H54 (cell line): ENCODE measurements around the gene ADAM23.
"Not testable (repeated sequence)": the region's sequence is repeated elsewhere in the genome, so short reads cannot be mapped to it uniquely, and the experiment has no call there.

Source experiments
- DNase-seq: peaks from one replicate; pipeline ENCODE4 v3.0.0; 2011; ENCODE audit warnings: low spot score, mixed read lengths; ENCODE audit not compliant: insufficient read length
- FAIRE-seq: peaks from 3 replicates; lab custom pipeline; 2011; peaks lifted over from hg19 to GRCh38; lab: Jason Lieb, UNC
- POLR2A ChIP-seq: IDR thresholded peaks from 2 replicates; pipeline ENCODE4 v1.6.1; 2011; ENCODE audit warnings: low read depth, mild to moderate bottlenecking, low read length

The ADAM23 gene, protein sequence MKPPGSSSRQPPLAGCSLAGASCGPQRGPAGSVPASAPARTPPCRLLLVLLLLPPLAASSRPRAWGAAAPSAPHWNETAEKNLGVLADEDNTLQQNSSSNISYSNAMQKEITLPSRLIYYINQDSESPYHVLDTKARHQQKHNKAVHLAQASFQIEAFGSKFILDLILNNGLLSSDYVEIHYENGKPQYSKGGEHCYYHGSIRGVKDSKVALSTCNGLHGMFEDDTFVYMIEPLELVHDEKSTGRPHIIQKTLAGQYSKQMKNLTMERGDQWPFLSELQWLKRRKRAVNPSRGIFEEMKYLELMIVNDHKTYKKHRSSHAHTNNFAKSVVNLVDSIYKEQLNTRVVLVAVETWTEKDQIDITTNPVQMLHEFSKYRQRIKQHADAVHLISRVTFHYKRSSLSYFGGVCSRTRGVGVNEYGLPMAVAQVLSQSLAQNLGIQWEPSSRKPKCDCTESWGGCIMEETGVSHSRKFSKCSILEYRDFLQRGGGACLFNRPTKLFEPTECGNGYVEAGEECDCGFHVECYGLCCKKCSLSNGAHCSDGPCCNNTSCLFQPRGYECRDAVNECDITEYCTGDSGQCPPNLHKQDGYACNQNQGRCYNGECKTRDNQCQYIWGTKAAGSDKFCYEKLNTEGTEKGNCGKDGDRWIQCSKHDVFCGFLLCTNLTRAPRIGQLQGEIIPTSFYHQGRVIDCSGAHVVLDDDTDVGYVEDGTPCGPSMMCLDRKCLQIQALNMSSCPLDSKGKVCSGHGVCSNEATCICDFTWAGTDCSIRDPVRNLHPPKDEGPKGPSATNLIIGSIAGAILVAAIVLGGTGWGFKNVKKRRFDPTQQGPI

GRCh38 chr2:206442833-206443734 lies at the start of gene ADAM23:
Gene ADAM23 (plus strand): TSS chr2:206443532. CDS start chr2:206443867, 335 bp downstream.
- peak; percentile 73 for DNase-seq
- FAIRE-seq = peak; percentile 33
- TF ChIP-seq POLR2A = peak; percentile 51; the same call in 1 of the 2 replicates

DNA sequence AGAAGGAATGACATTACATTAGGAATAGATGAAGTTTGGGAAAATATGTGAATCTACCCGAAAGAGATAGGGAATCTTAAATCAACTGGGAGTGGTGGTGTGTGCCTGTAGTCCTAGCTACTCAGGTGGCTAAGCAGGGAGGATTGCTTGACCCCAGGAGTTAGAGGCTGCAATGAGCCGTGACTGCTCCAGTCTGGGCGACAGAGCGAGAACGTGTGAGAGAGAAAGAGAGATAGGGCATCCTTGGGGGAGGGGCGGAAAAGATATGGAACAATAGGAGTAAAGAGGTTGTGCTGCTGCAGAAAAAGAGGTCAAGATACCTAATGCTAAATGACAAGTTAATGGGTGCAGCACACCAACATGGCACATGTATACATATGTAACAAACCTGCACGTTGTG lies 47.1 kb upstream of the ADAM23 start:
- FAIRE-seq (no peak), DNase-seq (no peak)
- TF ChIP-seq POLR2A = no peak

DNA sequence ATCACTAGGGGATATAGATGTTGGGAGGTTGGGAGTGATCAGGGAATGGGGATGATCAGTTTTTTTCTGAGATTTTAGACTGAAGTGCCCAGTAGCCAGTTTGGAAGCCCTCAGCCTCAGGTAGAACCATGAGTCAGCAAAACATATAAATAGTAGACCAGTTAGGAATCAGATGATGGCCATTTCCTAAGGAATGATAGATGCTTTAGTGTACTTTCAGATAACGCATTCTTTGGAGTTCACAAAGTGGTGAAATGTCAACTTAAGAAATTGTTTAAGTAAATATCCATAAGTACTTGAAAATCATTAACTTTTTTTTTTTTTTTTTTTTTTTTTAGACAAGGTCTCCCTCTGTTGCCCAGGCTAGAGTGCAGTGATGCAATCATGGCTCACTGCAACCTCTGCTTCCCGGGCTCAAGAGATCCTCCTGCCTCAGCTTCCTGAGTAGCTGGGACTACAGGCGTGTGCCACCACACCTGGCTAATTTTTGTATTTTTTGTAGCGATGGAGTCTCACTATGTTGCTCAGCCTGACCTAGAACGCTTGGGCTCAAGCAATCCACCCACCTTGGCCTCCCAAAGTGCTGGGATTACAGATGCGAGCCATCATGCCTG lies 40.3 kb upstream of the ADAM23 start:
- not testable (repeated sequence) for FAIRE-seq, DNase-seq

- DNase-seq = no peak
- FAIRE-seq = no peak
- no peak for TF ChIP-seq POLR2A
Measured at GRCh38 chr2:206408323-206409320, 34.7 kb upstream of the ADAM23 start.

DNA sequence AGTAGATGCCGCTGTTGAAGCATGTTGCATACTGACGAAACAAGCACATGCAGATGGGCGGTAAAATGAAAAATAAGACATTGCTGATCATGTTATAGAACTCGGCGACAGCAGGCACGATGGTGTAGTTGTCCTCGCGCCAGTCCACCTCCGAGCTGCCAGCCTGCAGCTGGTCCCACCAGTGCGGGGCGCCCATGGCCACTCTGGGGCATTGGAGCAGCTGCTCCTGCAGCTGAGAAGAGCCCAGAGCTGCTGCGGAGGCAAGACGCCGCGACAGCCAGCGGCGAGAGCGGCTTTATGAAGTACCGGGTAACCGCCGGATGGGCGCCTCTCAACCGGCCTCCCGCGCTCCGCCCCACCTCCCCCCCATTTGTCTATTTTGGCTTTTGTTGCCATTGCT lies 32.6 kb upstream of the ADAM23 start:
- no peak for DNase-seq
- FAIRE-seq = no peak
- no peak for TF ChIP-seq POLR2A

GRCh38 chr2:206415618-206416243 lies 27.6 kb upstream of the ADAM23 start:
- TF ChIP-seq POLR2A = no peak
- DNase-seq = no peak
- FAIRE-seq = peak; percentile 11

GRCh38 chr2:206418968-206419367 lies 24.4 kb upstream of the ADAM23 start:
- DNase-seq (no peak), FAIRE-seq (no peak)
- TF ChIP-seq POLR2A = no peak

DNA sequence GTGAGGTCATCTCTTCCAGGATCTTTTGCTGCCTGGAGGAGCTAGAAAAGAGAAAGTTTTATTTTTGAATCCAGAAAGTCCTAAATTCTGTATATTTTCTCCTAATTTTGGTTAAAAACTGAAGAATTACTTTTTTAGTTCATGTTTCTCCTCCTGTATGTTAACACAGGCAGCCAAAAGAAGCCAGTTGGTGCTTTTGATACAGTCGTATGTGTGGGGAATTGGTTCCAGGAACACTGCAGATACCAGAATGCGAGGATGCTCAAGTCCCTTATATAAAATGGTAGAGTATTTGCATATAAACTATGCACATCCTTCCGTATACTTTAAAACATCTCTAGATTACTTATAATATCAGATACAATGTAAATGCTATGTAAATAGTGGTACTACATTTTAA lies 22.6 kb upstream of the ADAM23 start:
- no peak for TF ChIP-seq POLR2A
- DNase-seq (no peak), FAIRE-seq (no peak)

DNA sequence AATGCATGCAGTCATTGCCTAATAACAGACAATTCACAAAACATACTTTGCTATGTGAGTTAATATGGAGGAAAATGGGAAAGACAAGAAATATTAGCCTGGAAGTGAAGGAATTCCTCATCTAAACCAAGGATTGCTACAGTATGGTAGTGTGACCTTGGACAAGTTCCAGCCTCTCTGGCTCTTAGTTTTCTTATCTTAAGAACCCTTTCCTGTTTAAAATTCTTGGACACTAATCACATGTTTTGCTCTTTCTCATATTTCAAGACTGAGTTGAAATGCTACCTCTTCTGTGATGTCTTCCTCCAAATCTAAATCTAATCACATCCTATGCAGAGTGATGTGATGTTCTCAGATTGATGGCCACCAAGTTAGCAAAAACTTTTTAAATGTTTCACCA lies 20.8 kb upstream of the ADAM23 start:
- DNase-seq (no peak), FAIRE-seq (no peak)
- TF ChIP-seq POLR2A = no peak

GRCh38 chr2:206423147-206423546 lies 20.2 kb upstream of the ADAM23 start:
- DNase-seq (no peak), FAIRE-seq (peak; percentile 84)
- no peak for TF ChIP-seq POLR2A

- no peak for DNase-seq
- TF ChIP-seq POLR2A = no peak
- FAIRE-seq = no peak
Measured at GRCh38 chr2:206424134-206424533, 19.2 kb upstream of the ADAM23 start.

- DNase-seq = no peak
- FAIRE-seq = no peak
- no peak for TF ChIP-seq POLR2A
Measured at GRCh38 chr2:206428783-206429182, 14.5 kb upstream of the ADAM23 start.
